ENCODE results near the gene CALML3.

CALML3 gene

GRCh38 chr10:5565671-5566581 is 41.2 kb downstream of the CALML3 start:
- no peak for DNase-seq

- DNase-seq, result no peak
These were observed 41.9 kb downstream of the CALML3 start for GRCh38 chr10:5566614-5567013.

- no peak for DNase-seq
These were observed 42.7 kb downstream of the CALML3 start for GRCh38 chr10:5567477-5567876.

GRCh38 chr10:5568984-5569383 is 44.2 kb downstream of the CALML3 start:
- DNase-seq, result no peak

GRCh38 chr10:5569568-5569967 is 44.8 kb downstream of the CALML3 start:
- DNase-seq, result no peak

- DNase-seq, result no peak
These were observed 45.4 kb downstream of the CALML3 start for GRCh38 chr10:5570007-5570655.

- DNase-seq, result no peak
These were observed 46.4 kb downstream of the CALML3 start for GRCh38 chr10:5570979-5571810.

GRCh38 chr10:5571826-5572225 is 47.1 kb downstream of the CALML3 start:
- no peak for DNase-seq

GRCh38 chr10:5573319-5573950 is 48.7 kb downstream of the CALML3 start:
- DNase-seq, result no peak

- no peak for DNase-seq
These were observed 49.3 kb downstream of the CALML3 start for GRCh38 chr10:5573968-5574641.

- DNase-seq, result no peak
These were observed 49.9 kb downstream of the CALML3 start for GRCh38 chr10:5574642-5575131.

- no peak for DNase-seq
These were observed 50.4 kb downstream of the CALML3 start for GRCh38 chr10:5575144-5575481.

GRCh38 chr10:5575482-5576153 is 50.9 kb downstream of the CALML3 start:
- peak in 1 of 56 donors; percentile 29 for DNase-seq

GRCh38 chr10:5576154-5576748 is 51.5 kb downstream of the CALML3 start:
- DNase-seq, result no peak

Measured in amygdala (tissue), 56 donors.